Cardiac septum (tissue), 1 donor: ENCODE results near the gene GATD1. TPM values are rescaled to one million over a fixed set of nuclear protein-coding genes. Genes with fewer than 3 reads are reported as not detected.

Experiments used
- DNase-seq: peaks from one replicate; pipeline ENCODE4 v3.0.0-alpha.2; 2020; ENCODE audit warnings: low spot score
- intact Hi-C: fragments of 100-400 bp; cut with DNase I; formaldehyde crosslinking; loops from one replicate; pipeline ENCODE4 v1.14.0; 2022
- total RNA-seq: library from RNA; stranded (reverse); fragmentation: NEBNext Ultra II Directional; extraction: Animal tissue kit (Norgen Biotek cat#: 25700); gene quantifications from one replicate; pipeline ENCODE4 v1.2.1, GENCODE V29; 2021
- donor health status: DM: no; HTN: no; CAD: no.

Gene GATD1
- total RNA-seq, 1 donor from 2014 or later, result 38.7 TPM

DNA sequence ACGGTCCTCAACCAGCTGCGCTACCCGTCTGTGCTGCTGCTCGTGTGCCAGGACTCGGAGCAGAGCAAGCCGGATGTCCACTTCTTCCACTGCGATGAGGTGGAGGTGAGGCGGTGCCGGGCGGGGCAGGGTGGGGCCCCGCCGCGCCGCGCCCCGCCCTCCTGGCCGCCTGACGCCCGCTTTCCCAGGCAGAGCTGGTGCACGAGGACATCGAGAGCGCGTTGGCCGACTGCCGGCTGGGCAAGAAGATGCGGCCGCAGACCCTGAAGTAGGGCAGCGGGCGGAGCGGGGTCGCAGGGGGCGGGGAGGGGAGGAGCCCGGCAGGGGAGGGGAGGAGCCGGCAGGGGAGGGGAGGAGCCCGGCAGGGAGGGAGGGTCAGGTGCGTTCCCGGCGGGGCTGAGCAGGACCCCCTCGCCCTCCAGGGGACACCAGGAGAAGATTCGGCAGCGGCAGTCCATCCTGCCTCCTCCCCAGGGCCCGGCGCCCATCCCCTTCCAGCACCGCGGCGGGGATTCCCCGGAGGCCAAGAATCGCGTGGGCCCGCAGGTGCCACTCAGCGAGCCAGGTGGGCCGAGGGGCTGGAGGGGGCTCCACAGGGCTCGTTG lies 56.5 kb downstream of the GATD1 start:
- no peak for DNase-seq
- intact Hi-C loops, result no loop called here

DNA sequence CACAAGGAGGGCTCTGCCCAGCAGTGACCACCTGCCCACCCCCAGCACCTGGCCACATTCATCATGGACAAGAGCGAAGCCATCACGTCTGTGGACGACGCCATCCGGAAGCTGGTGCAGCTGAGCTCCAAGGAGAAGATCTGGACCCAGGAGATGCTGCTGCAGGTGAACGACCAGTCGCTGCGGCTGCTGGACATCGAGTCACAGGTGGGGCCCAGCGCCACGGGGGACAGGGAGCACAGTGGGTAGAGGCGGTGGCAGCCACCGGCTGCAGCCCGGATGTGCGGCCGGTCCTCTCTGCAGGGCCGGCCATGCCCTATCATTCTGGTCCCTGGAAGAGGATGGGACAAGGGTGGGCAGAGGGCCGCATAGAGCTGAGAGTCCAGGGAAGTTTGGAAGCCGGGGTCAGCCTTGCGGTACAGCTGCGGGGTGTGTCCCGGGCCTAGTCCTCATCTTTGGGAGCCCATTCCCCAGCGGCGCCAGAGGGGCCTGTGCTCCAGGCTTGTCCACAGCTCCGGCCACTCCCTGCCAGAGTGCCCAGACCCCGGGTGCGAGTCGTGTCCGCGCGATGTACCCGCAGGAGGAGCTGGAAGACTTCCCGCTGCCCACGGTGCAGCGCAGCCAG lies 57.2 kb downstream of the GATD1 start:
- intact Hi-C loops, result no loop called here
- no peak for DNase-seq

DNA sequence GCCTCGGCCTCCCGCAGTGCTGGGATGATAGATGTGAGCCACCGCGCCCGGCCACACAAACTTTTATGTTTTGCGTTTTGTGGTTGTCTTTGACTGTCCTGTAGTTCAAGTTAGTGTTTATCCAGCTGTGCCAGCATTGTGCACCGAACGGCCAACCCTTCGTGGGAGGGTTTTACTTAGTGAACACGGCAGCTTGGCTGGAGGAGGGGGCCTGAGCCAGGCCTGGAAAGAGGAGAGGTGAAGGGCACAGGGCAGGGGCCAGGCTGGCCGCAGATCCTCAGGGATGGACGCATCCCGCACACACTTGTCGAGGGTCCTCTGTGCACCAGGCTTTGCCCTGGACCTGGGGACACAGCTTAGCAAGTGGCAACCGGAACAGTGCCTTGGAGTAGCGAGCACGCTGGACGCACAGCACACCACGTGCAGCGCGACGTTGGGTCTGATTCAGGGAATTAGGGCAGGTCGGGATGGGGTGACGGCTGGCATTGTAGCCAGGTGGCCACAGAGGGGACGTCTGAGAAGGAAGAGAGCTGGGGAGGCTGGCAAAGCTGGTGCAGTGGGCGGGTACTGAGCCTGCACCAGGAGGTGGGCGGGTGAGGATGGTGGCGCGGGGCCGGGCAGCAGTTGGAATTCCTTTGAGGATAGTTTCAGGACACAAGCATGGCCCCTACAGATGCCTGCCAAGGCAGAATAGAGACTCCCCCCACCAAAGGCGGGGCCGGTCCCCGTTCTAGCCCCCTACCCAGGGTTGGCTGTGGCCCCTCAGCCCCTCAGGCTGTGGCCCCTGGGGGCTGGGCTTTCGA lies 57.9 kb downstream of the GATD1 start:
- DNase-seq, result no peak
- intact Hi-C loops, result no loop called here

Other genes with a start within 250 kb of the GATD1 start
- 75.9 TPM for gene HRAS, start 241.9 kb downstream of the GATD1 start, total RNA-seq
- gene LRRC56, start 240.0 kb downstream of the GATD1 start, total RNA-seq, result 0.38 TPM
- gene LMNTD2, start 216.7 kb downstream of the GATD1 start, total RNA-seq, result 0.40 TPM
- 2.6 TPM for gene RASSF7, start 216.5 kb downstream of the GATD1 start, total RNA-seq
- 20.9 TPM for gene PHRF1, start 201.0 kb downstream of the GATD1 start, total RNA-seq
- gene IRF7, start 161.5 kb downstream of the GATD1 start, total RNA-seq, result 9.7 TPM
- gene CDHR5, start 152.5 kb downstream of the GATD1 start, total RNA-seq, result not detected
- gene SCT, start 150.3 kb downstream of the GATD1 start, total RNA-seq, result not detected
- 0.81 TPM for gene DRD4, start 140.2 kb downstream of the GATD1 start, total RNA-seq
- gene DEAF1, start 82.3 kb downstream of the GATD1 start, total RNA-seq, result 21.3 TPM
- 15.5 TPM for gene TMEM80, start 81.7 kb downstream of the GATD1 start, total RNA-seq
- 2.3 TPM for gene EPS8L2, start 71.3 kb downstream of the GATD1 start, total RNA-seq
- 92.4 TPM for gene TALDO1, start 30.0 kb downstream of the GATD1 start, total RNA-seq
- gene CEND1, start 12.6 kb upstream of the GATD1 start, total RNA-seq, result 0.65 TPM
- gene SLC25A22, start 20.8 kb upstream of the GATD1 start, total RNA-seq, result 4.7 TPM
- gene PIDD1, start 27.7 kb upstream of the GATD1 start, total RNA-seq, result 12.1 TPM
- gene RPLP2, start 32.5 kb upstream of the GATD1 start, total RNA-seq, result 781 TPM
- 209 TPM for gene PNPLA2, start 41.4 kb upstream of the GATD1 start, total RNA-seq
- gene CRACR2B, start 50.4 kb upstream of the GATD1 start, total RNA-seq, result 12.2 TPM
- 625 TPM for gene CD151, start 55.5 kb upstream of the GATD1 start, total RNA-seq
- gene POLR2L, start 65.0 kb upstream of the GATD1 start, total RNA-seq, result 202 TPM
- 27.9 TPM for gene TSPAN4, start 65.4 kb upstream of the GATD1 start, total RNA-seq
- gene CHID1, start 133.3 kb upstream of the GATD1 start, total RNA-seq, result 63.7 TPM
- 40.3 TPM for gene AP2A2, start 148.4 kb upstream of the GATD1 start, total RNA-seq